H9 (cell line): ENCODE results near the gene ANKMY2. TPM values are rescaled to one million over a fixed set of nuclear protein-coding genes. Genes with fewer than 3 reads are reported as not detected.

Experiments
- DNase-seq: peaks from one replicate; pipeline ENCODE4 v3.0.0-alpha.2; 2017
- H2AFZ ChIP-seq: one replicate; pipeline ENCODE4 v1.6.1; 2013; ENCODE audit warnings: mild to moderate bottlenecking, low read length, control low read depth, moderate library complexity
- H2AK5ac ChIP-seq: 2 replicates; pipeline ENCODE4 v1.6.1; 2013; ENCODE audit warnings: low read length, control low read depth, mixed read lengths; ENCODE audit not compliant: insufficient read length
- H2BK120ac ChIP-seq: one replicate; pipeline ENCODE4 v1.6.1; 2013; ENCODE audit warnings: low read depth, mild to moderate bottlenecking, low read length, control low read depth, inconsistent platforms; ENCODE audit not compliant: poor library complexity, severe bottlenecking
- H2BK12ac ChIP-seq: 2 replicates; pipeline ENCODE4 v1.6.1; 2013; ENCODE audit warnings: low read length, control low read depth, mixed read lengths, low read depth; ENCODE audit not compliant: insufficient read length
- H2BK15ac ChIP-seq: 2 replicates; pipeline ENCODE4 v1.6.1; 2013; ENCODE audit warnings: low read depth, low read length, control low read depth
- H2BK20ac ChIP-seq: one replicate; pipeline ENCODE4 v1.6.1; 2013; ENCODE audit warnings: low read depth, mild to moderate bottlenecking, low read length, control low read depth, inconsistent platforms; ENCODE audit not compliant: poor library complexity, severe bottlenecking
- H2BK5ac ChIP-seq: 2 replicates; pipeline ENCODE4 v1.6.1; 2013; ENCODE audit warnings: low read length, control low read depth, mixed read lengths; ENCODE audit not compliant: insufficient read length
- H3K14ac ChIP-seq: 2 replicates; pipeline ENCODE4 v1.6.1; 2013; ENCODE audit warnings: low read length, control low read depth; ENCODE audit not compliant: insufficient read depth
- H3K18ac ChIP-seq: 2 replicates; pipeline ENCODE4 v1.6.1; 2013; ENCODE audit warnings: low read depth, mild to moderate bottlenecking, mixed read lengths, low read length, control low read depth; ENCODE audit not compliant: insufficient read length
- H3K23ac ChIP-seq: 2 replicates; pipeline ENCODE4 v1.6.1; 2013; ENCODE audit warnings: low read length, control low read depth, mixed read lengths, low read depth; ENCODE audit not compliant: insufficient read length
- H3K23me2 ChIP-seq: 2 replicates; pipeline ENCODE4 v1.6.1; 2013; ENCODE audit warnings: low read depth, mild to moderate bottlenecking, mixed read lengths, low read length, control low read depth; ENCODE audit not compliant: insufficient read length, poor library complexity, severe bottlenecking
- H3K27ac ChIP-seq: 2 replicates; pipeline ENCODE4 v1.5.1; 2013; ENCODE audit warnings: low read length, control low read depth, mixed read lengths, low read depth; ENCODE audit not compliant: insufficient read length
- H3K27me3 ChIP-seq: 2 replicates; pipeline ENCODE4 v1.6.1; 2013; ENCODE audit warnings: low read length, control low read depth, inconsistent platforms; ENCODE audit not compliant: insufficient read depth
- H3K4ac ChIP-seq: 2 replicates; pipeline ENCODE4 v1.6.1; 2013; ENCODE audit warnings: low read depth, mild to moderate bottlenecking, control low read depth, inconsistent platforms, low read length, moderate library complexity
- H3K4me1 ChIP-seq: 2 replicates; pipeline ENCODE4 v1.6.1; 2013; ENCODE audit warnings: low read length, control low read depth, inconsistent platforms; ENCODE audit not compliant: insufficient read depth
- H3K4me2 ChIP-seq: 2 replicates; pipeline ENCODE4 v1.6.1; 2013; ENCODE audit warnings: low read length, control low read depth, mixed read lengths; ENCODE audit not compliant: insufficient read length, insufficient read depth
- H3K56ac ChIP-seq: 2 replicates; pipeline ENCODE4 v1.6.1; 2013; ENCODE audit warnings: low read depth, mild to moderate bottlenecking, mixed read lengths, low read length, control low read depth; ENCODE audit not compliant: insufficient read length
- H3K79me1 ChIP-seq: 2 replicates; pipeline ENCODE4 v1.6.1; 2013; ENCODE audit warnings: low read depth, mild to moderate bottlenecking, moderate library complexity, low read length, control low read depth, inconsistent platforms; ENCODE audit not compliant: insufficient read depth, poor library complexity, severe bottlenecking
- H3K79me2 ChIP-seq: 2 replicates; pipeline ENCODE4 v1.6.1; 2013; ENCODE audit warnings: low read length, control low read depth, inconsistent platforms; ENCODE audit not compliant: insufficient read depth
- H3K9ac ChIP-seq: 2 replicates; pipeline ENCODE4 v1.6.1; 2013; ENCODE audit warnings: low read length, control low read depth, mixed read lengths; ENCODE audit not compliant: insufficient read length; ENCODE audit errors: extremely low read depth
- H3K9me3 ChIP-seq: one replicate; pipeline ENCODE4 v1.6.1; 2013; ENCODE audit warnings: low read depth, low read length, inconsistent platforms; ENCODE audit not compliant: control insufficient read depth
- H3T11ph ChIP-seq: one replicate; pipeline ENCODE4 v1.6.1; 2013; ENCODE audit warnings: mild to moderate bottlenecking, low read length, control low read depth, inconsistent platforms
- H4K20me1 ChIP-seq: one replicate; pipeline ENCODE4 v1.6.1; 2013; ENCODE audit not compliant: control insufficient read depth, insufficient read length, insufficient read depth
- H4K5ac ChIP-seq: 2 replicates; pipeline ENCODE4 v1.6.1; 2013; ENCODE audit warnings: low read depth, mild to moderate bottlenecking, mixed read lengths, low read length, control low read depth; ENCODE audit not compliant: insufficient read length
- H4K8ac ChIP-seq: replicated peaks from 2 replicates; pipeline ENCODE4 v1.6.1; 2013; ENCODE audit warnings: low read length, control low read depth, mixed read lengths, low read depth; ENCODE audit not compliant: insufficient read length
- H4K91ac ChIP-seq: 2 replicates; pipeline ENCODE4 v1.6.1; 2013; ENCODE audit warnings: low read depth, mild to moderate bottlenecking, moderate library complexity, mixed read lengths, low read length, control low read depth; ENCODE audit not compliant: insufficient read length
- H3K27ac Mint-ChIP-seq, 3 experiments: 2 replicates in 2 of 3; 3 replicates in 1 of 3; pipeline ENCODE4 v1.8.0; 2020 to 2021; ENCODE audit warnings: mixed read lengths in 3 of 3, mild to moderate bottlenecking in 1 of 3, moderate library complexity in 1 of 3
- H3K27me3 Mint-ChIP-seq: 2 replicates; pipeline ENCODE4 v1.8.0; 2021; ENCODE audit warnings: low read depth, mild to moderate bottlenecking, moderate library complexity, mixed read lengths
- H3K36me3 Mint-ChIP-seq, 3 experiments: 2 replicates in 2 of 3; 3 replicates in 1 of 3; pipeline ENCODE4 v1.8.0; 2020 to 2021; ENCODE audit warnings: low read depth in 3 of 3, mixed read lengths in 3 of 3; ENCODE audit not compliant: insufficient read depth in 1 of 3
- H3K4me1 Mint-ChIP-seq, 2 experiments: 2 replicates each; pipeline ENCODE4 v1.8.0; 2020; ENCODE audit warnings: mixed read lengths in 2 of 2
- H3K4me3 Mint-ChIP-seq, 2 experiments: 2 replicates in 1 of 2; 3 replicates in 1 of 2; pipeline ENCODE4 v1.8.0; 2020 to 2021; ENCODE audit warnings: mild to moderate bottlenecking in 2 of 2, mixed read lengths in 2 of 2, moderate library complexity in 1 of 2
- H3K9me3 Mint-ChIP-seq, 2 experiments: 2 replicates in 1 of 2; 3 replicates in 1 of 2; pipeline ENCODE4 v1.8.0; 2020; ENCODE audit warnings: mild to moderate bottlenecking in 2 of 2, mixed read lengths in 2 of 2, moderate library complexity in 1 of 2
- CTCF ChIP-seq: fragments of 200-600 bp; sonication (generic); conservative IDR thresholded peaks from 3 replicates; pipeline ENCODE4 v1.8.0; 2021; ENCODE audit warnings: antibody characterized with exemption, mild to moderate bottlenecking
- WGBS: extraction: QIAGEN DNeasy Blood & Tissue Kit; methylation state at CpG from one replicate; pipeline ENCODE4 v1.1.7; 2013; ENCODE audit warnings: missing lambda C conversion rate, low lambda C conversion rate, mixed read lengths; ENCODE audit not compliant: insufficient read length; ENCODE audit errors: extremely low coverage; 5-methylcytosine and 5-hydroxymethylcytosine counted together
- total RNA-seq: library from RNA; stranded (reverse); gene quantifications from 2 replicates; pipeline ENCODE4 v1.2.1, GENCODE V29; 2021

The ANKMY2 gene
- total RNA-seq, 1 experiment from 2014 or later, result 12.7 TPM

DNA sequence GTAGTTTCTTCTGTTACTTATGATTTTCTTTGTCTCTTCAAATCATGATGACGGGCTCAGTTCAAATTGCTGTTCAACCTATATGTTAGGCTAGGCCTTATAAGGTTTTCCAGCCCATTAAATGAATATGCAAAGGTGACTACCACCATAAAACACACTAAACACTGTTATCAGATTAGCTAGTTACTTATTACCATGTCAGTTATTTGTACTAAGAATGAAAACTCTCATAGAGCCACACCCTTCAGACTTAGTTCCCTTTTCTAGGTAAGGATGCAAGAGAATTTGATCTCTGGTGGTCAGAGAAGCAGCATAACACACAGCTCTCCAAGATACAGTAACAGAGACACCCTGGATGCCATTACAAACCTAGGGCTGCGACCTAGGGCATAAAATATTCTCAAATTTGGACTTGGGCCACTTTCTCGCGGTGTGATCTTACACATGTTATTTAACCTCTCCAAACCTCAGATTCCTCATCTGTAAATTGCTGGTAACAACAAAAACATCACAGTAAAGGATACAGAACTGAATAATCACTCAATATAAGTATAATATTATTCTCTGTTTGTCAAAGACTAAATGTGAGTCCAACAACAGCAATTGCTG lies 35.6 kb downstream of the ANKMY2 start:
- H2BK5ac ChIP-seq, result no peak overlapping the region
- no peak overlapping the region for H2BK120ac ChIP-seq
- H4K91ac ChIP-seq, result no peak overlapping the region
- H3K18ac ChIP-seq, result no peak overlapping the region
- Mint-ChIP-seq H3K4me1 (no peaks in the 10 kb centered on the region), H3K9me3 (no peaks in the 10 kb centered on the region), H3K27ac (no peak overlapping the region), H3K4me3 (no peak overlapping the region), H3K27me3 (no peaks in the 10 kb centered on the region), H3K36me3 (peaks cover 0 to 8% (median 4%) of the 10 kb centered on the region in 3 experiments; a peak in 4 of 7 replicates)
- H3K4me1 ChIP-seq, result no peaks in the 10 kb centered on the region
- no CpG with 5 or more reads among the region's 4 CpGs for WGBS
- no peak overlapping the region for H3K9ac ChIP-seq
- H3K27me3 ChIP-seq, result no peaks in the 10 kb centered on the region
- no peak overlapping the region for H3K27ac ChIP-seq
- H3K4ac ChIP-seq, result no peak overlapping the region
- no peak overlapping the region for H4K5ac ChIP-seq
- no peak overlapping the region for H3T11ph ChIP-seq
- H3K56ac ChIP-seq, result no peak overlapping the region
- DNase-seq, result no peak
- no peak overlapping the region for H3K23ac ChIP-seq
- no peak overlapping the region for H2AFZ ChIP-seq
- H3K14ac ChIP-seq, result no peak overlapping the region
- no peak overlapping the region for H2BK12ac ChIP-seq
- no peaks in the 10 kb centered on the region for H3K9me3 ChIP-seq
- H2BK20ac ChIP-seq, result no peak overlapping the region
- no peak overlapping the region for H4K8ac ChIP-seq
- no peaks in the 10 kb centered on the region for H3K79me1 ChIP-seq
- H3K4me2 ChIP-seq, result no peak overlapping the region
- H3K79me2 ChIP-seq, result no peaks in the 10 kb centered on the region
- no peak for TF ChIP-seq CTCF
- no peak overlapping the region for H2BK15ac ChIP-seq
- no peak overlapping the region for H2AK5ac ChIP-seq
- no peaks in the 10 kb centered on the region for H4K20me1 ChIP-seq
- H3K23me2 ChIP-seq, result no peaks in the 10 kb centered on the region
